ENCODE data around the gene RPS6KA5.
"Not testable (repeated sequence)": the region's sequence is repeated elsewhere in the genome, so short reads cannot be mapped to it uniquely, and the experiment has no call there.

The RPS6KA5 gene

DNA sequence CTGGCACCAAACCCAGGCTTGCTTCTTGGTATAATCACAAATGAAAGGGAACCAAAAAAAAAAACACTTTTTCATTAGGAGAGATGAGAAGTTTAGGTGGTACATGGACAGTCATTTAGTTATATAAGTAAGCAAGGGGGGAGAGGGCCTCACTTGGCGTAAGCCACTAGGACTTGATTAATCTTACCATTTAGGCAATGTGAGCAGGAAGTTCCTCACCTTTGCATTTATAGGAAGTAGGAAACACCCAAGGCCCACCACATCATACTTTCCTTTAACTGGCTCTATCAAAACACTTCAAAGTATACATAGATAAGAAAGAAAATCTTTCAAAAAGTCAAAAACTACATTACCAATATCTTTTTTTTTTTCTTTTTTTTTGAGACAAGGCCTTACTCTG lies 6.7 kb upstream of the RPS6KA5 start:
- no peak for DNase-seq (ENCODE audit: low read depth in 3 of 3, low spot score in 1 of 3)

DNA sequence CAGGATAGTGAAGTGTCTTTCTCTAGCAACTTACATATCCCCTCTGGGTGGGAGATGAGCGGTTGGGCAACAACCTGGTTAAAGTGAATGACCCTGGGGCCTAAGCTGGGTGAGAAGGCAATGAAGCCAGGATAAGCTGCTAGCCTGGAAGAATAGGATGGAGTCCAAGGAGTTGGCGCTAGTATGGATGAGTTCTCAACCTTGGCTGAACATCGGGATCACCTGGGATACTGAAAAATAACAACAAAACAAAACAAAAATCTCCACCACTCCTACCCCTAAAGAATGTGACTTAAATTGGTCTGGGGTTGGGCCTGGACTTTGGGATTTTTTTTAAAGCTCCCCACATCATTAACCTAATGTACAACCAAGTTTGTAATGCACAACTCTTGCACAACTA lies 4.8 kb upstream of the RPS6KA5 start:
- DNase-seq (ENCODE audit: low read depth in 3 of 3, low spot score in 1 of 3) = no peak

DNA sequence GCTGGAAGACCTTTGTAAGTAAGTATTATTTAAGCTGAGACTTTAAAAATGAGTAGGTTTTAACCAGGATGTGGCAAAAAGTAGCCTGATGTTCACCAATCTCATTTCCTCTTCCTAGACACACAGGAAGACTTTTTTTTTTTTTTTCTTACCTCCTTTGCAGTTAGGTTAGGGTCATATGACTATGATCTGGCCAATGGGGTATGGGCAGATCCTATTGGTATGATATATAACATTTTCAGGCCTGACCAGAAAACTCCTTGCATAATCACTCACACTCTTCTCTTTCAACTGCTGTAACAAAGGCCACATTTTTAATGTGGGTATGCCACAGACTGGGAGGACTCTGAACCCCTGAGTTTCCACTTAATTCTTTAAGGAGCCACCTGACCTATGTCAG lies 2.7 kb upstream of the RPS6KA5 start:
- DNase-seq (ENCODE audit: low read depth in 3 of 3, low spot score in 1 of 3) = no peak

DNA sequence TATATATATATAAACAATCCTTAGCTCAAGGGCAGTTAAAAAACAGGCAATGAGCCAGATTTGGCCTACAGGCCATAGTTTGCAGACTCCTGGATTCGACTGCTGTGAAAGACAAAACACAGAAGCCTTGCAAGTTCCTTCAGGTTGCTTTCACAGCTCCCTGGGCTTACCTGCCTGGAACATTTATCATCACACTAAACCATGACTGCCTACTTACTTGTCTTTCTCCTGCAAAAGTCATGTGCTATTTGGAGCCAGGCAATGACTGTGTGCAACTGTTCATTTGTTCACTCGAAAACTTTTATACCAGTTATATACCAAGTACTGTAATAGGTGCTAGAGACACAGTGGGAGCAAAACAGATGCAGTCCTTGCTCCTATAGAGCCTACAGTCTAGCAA lies 2.2 kb upstream of the RPS6KA5 start:
- no peak for DNase-seq (ENCODE audit: low read depth in 3 of 3, low spot score in 1 of 3)

DNA sequence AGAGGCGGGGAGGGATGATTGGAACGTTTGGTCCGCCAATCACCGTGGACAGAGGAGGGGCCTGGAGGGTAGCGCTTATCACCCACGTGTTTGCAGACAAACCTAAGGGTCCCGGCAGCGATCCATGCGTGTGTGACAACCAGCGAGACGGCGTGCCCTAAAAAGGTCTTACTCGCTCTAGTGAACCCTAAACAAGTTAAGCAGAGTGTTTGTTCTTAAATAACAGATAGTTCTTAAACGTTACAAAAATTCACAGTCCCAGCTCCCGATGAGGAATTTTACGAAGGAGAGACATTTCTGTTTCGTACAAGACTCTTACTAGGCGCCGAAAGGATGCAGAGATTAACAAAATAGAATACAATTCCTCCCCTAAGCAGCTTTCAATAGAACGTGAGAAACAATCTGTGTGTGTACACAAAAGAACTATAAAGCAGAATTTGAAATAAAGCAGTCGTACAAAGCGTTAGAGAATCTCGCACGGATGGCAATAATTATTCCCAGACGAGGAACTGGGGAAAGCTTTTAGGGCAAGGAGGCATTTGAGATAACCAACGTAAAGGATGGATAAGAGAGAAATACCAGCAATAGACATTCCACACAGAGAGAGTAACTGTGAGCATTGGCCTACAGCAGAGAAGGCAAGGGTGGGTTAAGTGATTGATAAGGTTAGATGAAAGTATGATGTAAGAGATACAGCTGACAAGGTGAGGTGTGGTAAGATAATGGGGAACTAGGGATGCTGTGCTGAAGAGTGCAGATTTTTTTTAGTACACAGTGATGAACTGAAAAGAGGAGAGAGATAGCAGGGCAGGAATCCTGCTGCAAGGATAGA lies 831 bp upstream of the RPS6KA5 start:
- no peak for DNase-seq (ENCODE audit: low read depth in 3 of 3, low spot score in 1 of 3)

DNA sequence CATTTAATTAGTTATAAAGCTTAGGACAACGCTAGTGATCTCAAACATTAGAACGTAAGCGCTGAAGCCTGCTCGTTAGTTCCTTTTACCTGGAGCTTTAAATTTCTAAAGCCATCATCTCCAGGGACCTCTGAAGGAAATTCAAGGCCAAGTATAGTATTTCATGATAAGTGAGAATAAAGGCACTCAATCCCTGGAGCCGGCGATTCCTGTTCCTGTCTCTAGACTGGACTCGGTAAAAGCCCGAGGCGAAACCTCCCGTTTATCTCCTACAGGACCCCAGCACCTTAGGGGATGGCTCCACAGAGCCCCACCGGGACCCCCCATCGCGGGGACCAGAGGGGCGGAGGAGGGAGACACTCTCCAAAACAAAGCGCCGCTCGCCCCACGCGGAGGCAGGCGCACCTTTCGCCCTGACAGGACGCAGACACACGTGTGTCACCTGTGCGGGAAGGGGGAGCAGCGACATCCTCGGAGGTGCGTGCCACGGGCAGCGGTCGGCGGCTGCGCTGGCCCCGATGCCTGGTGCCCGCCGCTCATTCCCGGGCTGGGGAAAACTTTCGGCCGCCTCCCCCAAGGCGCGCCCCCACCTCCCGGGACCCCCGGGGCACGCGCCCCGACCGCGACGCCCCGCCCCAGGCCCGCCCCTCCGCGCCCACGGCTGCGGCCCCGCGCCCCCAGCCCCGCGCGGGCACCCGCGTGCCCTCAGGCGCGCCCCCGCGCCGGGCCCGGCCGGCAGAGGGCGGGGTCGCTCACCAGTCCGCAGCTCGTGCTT lies 678 bp downstream of the RPS6KA5 start:
- DNase-seq (ENCODE audit: low read depth in 3 of 3, low spot score in 1 of 3) = peak in 2 of 3 donors; percentile 11 to 42

DNA sequence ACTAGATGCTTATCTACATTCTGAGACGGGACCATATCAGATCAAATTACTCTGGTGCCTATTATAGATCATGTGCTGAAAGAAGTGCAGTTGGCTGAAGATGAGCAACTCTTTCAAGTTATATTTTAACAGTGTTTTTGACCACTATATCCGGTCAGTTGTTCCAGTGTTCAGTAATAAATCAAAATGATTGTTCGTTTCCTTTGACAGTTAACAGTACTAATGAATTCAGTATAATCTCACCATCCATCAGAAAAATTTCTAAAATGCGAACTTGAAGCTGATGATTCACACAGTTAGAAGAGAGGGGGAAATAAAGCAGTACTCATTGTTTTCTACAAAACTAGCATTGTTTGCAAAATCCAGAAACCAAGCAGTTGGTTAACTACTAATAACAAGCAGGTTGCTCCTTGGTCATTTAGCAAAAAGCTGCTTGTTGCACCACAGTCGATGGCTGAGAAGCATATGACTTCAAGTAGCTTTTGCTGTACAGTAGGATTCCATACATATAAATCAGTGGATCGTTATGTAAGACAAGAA lies 2.3 kb downstream of the RPS6KA5 start:
- DNase-seq (ENCODE audit: low read depth in 3 of 3, low spot score in 1 of 3) = no peak

DNA sequence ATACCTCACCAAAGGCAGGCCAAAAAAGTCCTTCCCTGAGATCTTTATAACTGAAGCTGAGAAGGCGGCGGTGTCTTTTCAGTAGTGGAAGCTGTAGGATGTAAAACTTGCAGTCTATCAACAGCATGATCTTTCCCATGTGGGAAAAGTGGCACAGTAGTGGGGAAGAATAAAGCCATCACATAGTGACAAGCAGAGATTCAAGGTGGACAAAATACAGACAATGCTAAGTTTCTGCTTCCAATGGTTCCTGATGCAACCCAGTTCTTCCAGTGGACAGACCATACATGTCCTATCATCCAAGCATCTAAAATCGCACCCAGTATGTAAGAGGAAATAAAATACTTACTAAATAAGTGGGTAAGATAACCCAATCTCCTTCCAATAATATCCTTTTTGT lies 4.1 kb downstream of the RPS6KA5 start:
- no peak for DNase-seq (ENCODE audit: low read depth in 3 of 3, low spot score in 1 of 3)

DNA sequence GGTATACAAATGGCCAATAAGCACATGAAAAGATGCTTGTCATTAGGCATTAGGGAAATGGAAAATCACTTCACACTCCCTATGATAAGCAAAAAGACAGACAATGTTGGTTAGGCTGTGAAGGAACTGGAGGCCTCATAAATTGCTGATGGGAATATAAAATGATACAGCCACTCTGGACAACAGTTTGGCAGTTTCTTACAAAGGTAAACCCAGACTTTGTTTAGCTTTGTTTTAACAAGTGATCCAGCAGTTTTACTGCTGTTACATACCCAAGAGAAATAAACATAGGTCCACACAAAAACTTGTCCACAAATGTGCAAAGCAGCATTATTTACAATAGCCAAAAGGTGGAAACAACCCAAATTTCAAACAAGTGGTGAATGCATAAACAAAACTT lies 5.4 kb downstream of the RPS6KA5 start:
- no peak for DNase-seq (ENCODE audit: low read depth in 3 of 3, low spot score in 1 of 3)

DNA sequence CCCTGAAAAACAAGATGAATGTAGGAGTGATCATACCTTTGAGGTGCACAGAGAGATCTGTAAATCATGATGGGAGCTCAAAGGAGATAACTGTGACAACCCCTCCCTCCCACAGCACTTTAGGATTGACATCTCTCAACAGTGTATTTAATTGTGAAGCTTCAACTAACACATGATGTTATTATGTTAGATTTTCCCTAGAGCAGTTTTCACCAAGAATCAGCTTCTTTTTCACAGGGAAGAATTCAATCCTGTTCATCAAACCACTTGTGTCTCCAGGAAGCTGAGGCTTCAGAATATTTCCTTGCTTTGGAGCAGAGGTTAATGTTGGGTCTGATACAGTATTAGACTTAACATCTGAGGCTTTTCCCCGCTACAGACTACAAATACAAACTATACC lies 11.8 kb downstream of the RPS6KA5 start:
- DNase-seq (ENCODE audit: low read depth in 3 of 3, low spot score in 1 of 3) = no peak

DNA sequence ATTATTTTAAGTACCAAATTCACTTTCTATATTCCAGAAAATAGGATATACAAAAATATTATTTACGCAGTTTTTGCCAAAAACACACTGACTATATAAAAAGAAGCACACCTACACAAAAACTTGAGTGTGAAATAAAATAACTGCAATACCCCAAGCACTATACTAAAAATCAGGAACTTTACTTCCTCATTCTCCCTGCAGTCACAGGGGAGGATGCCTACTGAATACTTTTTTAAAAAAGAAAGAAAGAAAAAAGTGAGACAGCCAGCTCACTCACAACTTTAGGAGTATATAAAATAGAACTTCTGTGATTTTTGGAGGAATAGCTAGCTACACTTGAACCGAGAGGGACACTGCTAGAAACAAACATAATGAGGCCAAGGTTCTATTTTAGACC lies 12.2 kb downstream of the RPS6KA5 start:
- DNase-seq (ENCODE audit: low read depth in 3 of 3, low spot score in 1 of 3) = no peak

DNA sequence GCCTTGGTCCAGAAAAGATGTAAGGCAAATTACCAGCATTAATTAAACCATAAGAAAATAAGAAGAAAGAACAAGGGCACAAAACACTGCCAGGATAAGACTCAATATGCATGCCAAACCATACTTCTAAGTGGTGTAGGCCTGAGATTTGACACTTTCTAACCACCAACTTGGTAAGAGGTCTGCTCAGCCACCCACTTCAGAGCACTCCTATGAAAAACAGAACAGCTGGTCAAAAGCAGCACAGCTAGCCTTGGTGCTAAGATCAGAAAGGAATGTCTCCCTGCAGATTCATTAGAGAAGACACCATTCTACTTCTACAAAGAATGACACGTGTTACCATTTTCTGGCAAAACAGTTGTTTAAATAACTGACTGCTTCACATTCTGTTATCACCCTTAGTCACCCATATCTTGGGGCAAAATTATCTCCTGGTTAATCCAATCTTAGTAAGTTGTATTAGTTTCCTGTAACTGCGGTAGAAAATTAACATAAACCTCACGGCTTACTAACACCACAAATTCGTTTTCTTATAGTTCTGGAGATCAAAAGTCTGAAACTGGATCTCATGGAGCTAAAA lies 13.2 kb downstream of the RPS6KA5 start:
- no peak for DNase-seq (ENCODE audit: low read depth in 3 of 3, low spot score in 1 of 3)

DNA sequence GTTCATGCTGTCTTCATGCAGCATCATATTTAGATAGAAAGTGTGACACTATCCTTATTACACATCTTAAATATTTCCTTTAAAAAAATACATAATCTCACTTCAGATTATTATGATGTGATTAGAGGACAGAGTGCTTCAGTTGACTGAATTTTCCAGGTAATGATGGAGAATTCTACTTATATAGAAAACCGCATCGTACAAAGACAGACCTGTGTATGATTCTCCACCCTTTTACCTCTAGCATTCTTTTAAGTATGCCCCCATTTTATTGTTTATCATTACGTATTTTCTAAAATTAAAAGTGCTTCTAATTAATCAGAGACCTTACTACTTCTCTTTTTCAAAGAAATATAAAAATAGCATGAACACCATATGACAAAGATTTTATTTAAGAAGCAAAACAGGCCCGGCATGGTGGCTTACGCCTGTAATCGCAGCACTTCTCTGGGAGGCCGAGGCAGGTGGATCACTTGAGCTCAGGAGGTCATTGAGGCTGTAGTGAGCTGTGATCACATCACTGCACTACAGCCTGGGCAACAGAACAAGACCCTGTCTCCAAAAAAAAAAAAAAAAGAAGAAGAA lies 13.9 kb downstream of the RPS6KA5 start:
- DNase-seq (ENCODE audit: low read depth in 3 of 3, low spot score in 1 of 3) = no peak

DNA sequence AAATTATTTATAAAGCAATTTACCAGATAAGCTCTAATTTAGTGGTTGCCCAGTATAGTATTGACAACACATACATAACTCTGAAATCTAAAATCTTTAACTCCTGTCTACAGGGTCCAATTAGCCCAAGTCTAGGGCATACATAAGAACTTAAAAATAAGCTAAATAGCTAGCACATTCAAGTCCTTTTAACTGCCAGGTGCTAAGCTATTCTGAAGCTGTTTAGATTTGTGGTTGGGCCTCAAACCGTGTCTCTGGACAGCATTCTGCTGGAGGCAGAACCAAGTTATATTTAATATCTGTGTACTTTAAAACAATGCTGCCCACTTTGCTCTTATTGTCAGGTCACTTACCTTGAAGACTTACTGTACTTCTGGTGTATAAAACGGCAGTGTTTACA lies 19.0 kb downstream of the RPS6KA5 start:
- DNase-seq (ENCODE audit: low read depth in 3 of 3, low spot score in 1 of 3) = no peak

DNA sequence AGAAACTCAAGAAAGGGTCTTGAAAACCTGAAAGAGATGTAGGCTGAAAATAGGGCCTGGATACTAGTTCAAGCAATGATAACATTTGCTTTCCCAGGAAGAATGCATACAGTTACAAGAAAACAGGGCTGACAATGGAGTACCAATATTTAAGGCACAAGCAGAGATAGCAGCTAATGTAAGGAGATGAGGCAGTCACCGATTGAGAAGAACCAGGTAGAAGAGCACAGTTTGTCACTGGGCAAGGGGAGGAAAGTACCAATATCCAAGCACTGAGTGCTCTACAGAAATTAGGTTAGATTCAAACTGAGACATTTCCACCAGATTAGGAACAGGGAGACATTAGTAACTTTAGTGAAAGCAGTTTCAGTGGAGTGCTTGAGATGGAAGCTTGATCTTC lies 19.9 kb downstream of the RPS6KA5 start:
- no peak for DNase-seq (ENCODE audit: low read depth in 3 of 3, low spot score in 1 of 3)

DNA sequence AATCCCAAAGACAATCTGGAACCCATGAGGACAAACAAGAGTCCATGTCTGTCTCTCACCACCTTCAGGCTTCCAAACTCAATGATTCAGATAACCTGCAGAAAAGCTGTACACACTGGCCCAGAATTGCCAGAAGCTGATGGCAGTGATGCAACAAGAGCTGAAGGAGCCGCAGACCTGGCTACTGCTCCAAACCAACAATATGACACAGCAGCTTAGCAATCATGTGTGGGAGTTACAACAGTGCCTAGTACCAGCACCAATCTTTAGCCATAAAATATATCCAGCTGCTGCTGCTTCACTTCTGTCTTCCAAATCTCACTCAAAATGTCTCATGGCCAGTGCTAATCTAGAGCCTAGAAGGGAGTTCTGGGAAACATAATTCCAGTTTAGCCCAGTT lies 22.0 kb downstream of the RPS6KA5 start:
- no peak for DNase-seq (ENCODE audit: low read depth in 3 of 3, low spot score in 1 of 3)

DNA sequence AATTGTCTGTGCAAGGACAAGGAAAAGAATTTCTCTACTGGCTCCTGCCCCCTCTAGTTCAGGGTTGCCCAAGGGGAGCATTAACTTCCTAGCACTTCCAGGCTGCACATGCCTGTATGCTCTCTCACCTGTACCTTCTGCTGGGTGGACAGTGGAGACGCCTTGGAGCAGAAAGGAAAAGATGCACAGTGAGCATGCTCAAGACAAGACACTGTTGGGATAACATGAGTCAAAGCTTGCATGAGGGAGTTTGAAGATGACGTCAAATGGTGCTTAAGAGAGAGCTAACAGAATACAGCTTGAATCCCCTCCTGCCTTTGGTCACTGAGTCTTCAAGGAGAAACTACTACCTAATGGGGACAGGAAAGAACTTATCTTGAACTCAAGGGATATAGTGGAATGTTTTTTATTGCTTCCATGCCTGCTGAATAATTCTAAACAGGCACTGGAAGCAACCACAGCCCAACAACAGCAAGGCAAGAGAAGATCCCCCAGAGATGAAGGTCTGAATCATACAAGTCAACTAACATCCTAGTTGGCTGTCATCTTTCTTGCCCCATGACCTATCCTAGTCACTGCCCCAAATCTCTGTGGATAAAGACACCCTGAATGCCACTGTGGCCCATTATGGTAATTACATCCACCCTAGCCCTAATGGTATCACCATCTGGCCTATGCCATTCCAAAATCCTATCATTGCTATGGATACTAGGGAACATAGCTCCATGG lies 23.5 kb downstream of the RPS6KA5 start:
- DNase-seq (ENCODE audit: low read depth in 3 of 3, low spot score in 1 of 3) = no peak

DNA sequence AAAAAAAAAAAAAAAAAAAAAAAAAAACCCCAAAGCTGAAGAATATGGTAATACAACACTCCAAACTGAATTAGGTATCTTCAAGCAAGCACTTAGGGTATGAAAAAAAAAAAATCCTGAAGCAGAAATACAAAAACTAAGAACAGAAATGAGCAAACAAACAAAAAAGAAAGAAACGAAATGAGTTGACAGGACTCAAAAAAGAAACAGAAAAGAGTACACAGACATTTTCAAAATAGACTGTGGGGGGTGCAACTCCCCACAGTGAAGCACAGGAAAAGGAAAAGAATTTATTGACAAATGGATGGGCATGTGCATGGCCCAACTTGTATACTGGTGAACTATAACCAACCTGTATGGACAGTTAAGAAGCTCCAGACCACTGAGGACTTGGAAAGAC lies 24.6 kb downstream of the RPS6KA5 start:
- DNase-seq (ENCODE audit: low read depth in 3 of 3, low spot score in 1 of 3) = no peak

DNA sequence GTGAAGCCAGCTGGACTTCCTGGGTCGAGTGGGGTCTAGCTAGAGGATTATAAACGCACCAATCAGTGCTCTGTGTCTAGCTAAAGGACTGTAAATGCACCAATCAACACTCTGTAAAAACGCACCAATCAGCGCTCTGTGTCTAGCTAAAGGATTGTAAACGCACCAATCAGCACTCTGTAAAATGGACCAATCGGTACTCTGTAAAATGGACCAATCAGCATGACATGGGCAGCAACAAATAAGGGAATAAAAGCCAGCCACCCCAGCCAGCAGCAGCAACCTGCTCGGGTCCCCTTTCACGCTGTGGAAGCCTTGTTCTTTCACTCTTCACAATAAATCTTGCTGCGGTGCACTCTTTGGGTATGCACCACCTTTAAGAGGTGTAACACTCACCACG lies 26.1 kb downstream of the RPS6KA5 start:
- not testable (repeated sequence) for DNase-seq (ENCODE audit: low read depth in 3 of 3, low spot score in 1 of 3)

DNA sequence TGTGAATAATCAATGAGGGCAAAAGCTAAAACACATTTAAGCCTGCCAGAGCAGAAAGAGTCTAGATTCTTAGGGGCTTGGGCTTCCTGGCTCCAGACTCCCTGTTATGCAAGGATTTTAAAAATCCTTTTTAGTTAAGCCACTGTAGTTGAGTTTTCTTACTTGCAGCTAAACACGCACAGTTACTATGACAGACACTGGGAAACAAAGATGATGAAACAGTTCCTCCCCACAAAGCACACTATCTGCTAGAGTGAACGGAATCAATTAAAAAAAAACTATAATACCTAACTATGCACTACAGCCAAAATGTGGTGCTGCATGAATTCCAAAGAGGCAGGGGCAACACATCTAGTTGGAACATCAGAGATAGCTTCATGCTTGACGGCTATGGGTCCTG lies 28.2 kb downstream of the RPS6KA5 start:
- no peak for DNase-seq (ENCODE audit: low read depth in 3 of 3, low spot score in 1 of 3)

DNA sequence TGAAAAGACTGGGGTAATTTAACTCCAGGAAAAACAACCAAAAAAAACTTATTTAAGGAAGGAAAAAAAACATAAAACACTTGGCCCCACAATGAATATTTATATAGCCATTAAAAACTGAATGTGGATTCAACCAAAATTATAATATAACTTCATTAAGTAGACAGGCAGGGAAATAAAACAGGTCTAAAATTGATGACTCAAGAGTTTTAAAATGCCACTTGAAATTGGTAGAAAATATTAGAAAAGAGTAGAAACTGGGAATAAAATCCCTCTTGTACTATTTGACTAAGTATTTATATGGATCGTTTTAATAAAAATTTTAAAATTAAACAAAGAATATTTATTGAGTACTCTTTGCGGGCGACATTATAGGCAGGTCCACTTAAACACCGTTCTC lies 28.8 kb downstream of the RPS6KA5 start:
- DNase-seq (ENCODE audit: low read depth in 3 of 3, low spot score in 1 of 3) = no peak

Measured in stimulated activated CD4-positive, alpha-beta T cell treated with anti-CD3 and anti-CD28 coated beads, TNF-alpha, amount 100 ng/mL, for 1 hour (primary cell).